ENCODE data around the gene NRDE2.

Gene NRDE2

GRCh38 chr14:90299408-90299807 is 32.3 kb downstream of the NRDE2 start:
- no peak for DNase-seq (ENCODE audit: low spot score)

DNA sequence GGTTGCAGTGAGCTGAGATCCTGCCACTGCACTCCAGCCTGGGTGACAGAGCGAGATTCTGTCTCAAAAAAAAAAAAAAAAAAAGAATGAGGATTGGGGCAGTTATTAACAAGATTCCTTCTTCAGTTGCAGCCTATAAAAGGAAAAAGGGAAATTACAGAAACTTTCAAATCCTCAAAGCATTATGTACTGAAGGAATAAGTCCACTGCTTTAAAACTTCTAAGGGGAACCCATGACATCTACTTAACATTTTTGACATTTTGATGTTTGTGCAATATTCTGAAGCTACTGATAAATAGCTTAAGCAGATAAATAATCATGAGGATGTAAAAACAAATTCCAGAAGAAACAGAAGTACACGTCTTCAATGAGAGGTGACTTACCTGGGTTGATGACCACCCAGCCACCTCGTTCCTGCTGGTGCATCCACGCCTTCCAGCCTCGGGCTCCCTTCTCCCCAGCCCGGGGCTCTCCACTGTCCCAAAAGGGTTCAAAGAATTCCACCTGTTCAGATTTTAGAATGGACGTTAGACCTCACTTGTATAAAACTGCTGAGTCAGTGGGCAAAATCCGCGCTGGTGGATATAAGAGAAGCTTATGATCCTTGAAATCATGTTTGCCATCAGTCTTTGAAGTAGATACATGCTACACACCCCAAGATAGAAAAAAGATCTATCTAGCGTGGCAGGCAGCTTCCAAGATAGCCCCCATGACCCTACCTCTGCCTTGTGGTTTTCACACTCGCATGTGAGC is 33.7 kb downstream of the NRDE2 start:
- no peak for DNase-seq (ENCODE audit: low spot score)

- no peak for DNase-seq (ENCODE audit: low spot score)
Measured at GRCh38 chr14:90296641-90297040, 35.1 kb downstream of the NRDE2 start.

DNA sequence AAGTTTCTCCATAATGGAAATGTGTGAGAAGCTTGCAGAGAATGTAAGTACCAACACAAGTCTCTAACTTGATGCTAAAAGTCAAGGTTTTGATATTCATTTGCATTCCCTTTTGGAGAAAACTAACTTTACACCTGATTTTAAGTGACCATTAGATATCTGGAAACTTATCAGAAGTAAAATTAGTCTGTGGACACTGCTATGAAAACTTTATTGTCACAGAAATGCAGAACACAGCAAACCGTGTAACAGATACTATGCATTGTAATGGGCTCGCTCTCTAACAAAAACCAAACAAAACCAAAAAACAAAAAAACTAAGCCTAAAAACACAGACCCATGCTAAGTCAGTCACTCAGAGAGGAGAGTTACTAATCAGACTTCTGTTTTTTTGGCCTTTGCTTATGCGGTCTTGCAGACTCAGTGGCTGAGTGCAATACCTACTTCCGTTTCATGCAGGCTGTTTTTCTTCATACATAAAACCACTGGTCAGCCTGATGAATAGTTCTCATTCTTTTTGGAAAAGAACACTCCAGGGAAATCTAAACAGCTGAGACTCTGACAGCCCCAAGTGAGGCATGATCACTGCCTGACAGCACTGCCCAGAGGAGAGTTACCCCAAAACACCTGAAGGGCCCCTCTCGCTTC is 35.7 kb downstream of the NRDE2 start:
- DNase-seq (ENCODE audit: low spot score): no peak

- no peak for DNase-seq (ENCODE audit: low spot score)
Measured at GRCh38 chr14:90294872-90295271, 36.9 kb downstream of the NRDE2 start.

GRCh38 chr14:90293766-90294730 is 37.7 kb downstream of the NRDE2 start:
- DNase-seq (ENCODE audit: low spot score): no peak

- DNase-seq (ENCODE audit: low spot score): no peak
Measured at GRCh38 chr14:90291699-90292098, 40.0 kb downstream of the NRDE2 start.

DNA sequence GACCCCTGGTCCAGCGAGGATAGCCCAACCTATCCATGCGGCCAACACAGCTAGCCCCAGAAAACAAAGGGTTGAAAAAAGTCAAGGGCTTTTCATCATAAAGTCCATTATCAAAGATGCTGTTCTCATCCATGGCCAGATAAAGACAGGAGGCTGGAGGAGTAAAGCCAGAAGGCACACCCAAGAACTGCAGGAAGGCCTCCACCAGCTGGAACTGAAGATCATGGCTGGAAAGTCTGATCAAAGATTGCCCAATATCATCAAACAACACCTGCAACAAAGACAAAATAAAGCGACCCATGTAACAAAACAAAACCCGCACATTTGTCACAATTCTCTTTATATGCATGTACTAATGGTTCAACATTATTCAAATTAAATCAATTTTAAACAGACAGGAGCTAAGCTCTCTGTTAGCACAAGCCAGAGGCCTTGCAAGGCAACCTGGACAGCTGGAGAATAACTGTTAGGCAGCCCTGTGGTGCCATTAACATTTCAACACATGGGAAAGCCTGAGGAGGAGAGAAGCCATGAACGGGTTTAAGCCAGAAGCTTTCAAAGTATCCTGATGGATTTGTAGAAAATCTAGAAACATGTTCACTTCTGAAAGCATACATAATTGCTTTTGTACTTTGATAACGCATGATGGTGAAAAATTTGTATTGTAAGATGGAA is 41.3 kb downstream of the NRDE2 start:
- DNase-seq (ENCODE audit: low spot score): no peak

GRCh38 chr14:90288651-90289355 is 42.9 kb downstream of the NRDE2 start:
- DNase-seq (ENCODE audit: low spot score): no peak

DNA sequence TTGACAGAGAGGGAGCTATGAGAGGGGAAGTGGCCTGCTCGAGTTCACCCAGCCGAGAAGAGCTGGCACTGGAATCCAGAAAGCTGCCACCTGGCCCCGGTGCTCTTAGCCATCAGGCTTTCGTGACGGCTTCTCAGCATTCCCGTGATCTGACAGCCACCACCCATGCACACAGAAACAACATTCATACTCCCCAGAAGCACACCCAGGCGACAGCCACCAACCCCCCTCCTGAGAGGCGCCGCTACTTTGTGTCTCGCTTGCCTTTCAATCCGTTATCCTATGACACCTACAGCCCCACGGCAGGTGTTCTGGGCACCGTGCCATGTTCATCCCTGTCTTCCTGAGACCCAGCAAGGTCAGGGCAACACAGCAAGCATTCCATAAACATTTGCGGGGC is 44.0 kb downstream of the NRDE2 start:
- no peak for DNase-seq (ENCODE audit: low spot score)

DNA sequence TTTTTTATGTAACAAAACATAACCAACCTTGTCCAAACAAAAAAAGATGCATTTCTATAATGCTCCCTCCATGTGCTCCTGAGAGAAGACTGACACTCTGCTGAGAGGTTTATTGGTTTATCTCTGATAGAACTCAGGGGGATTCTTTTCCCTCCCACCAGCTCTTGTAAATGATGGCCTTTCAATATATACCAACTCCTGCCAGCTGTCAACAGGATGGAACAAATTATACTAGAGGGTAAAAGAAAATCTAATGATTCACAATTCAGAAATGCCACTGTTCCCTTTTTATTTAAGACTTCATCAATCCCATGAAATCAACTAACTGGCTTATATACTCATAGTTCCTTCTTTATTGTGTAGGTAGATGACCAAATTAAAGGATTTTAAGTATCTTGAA is 50.0 kb downstream of the NRDE2 start:
- no peak for DNase-seq (ENCODE audit: low spot score)

DNA sequence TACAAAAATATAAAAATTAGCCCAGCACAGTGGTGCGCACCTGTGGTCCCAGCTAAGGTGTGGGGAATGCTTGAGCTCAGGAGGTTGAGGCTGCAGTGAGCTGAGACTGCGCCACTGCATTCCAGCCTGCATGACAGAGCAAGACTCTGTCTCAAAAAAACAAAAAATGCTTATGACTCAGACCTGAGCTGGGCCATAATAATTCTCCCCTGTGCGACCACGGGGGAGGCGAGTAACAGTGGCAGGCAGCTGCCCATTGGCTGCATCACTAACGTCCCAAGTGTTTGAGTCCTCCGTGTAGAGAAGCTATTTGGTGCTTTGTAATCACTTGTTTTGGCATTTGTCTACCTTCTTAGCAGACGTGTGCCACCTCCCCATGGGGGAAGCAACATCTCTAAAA is 50.5 kb downstream of the NRDE2 start:
- no peak for DNase-seq (ENCODE audit: low spot score)

GRCh38 chr14:90280096-90280495 is 51.6 kb downstream of the NRDE2 start:
- DNase-seq (ENCODE audit: low spot score): no peak

DNA sequence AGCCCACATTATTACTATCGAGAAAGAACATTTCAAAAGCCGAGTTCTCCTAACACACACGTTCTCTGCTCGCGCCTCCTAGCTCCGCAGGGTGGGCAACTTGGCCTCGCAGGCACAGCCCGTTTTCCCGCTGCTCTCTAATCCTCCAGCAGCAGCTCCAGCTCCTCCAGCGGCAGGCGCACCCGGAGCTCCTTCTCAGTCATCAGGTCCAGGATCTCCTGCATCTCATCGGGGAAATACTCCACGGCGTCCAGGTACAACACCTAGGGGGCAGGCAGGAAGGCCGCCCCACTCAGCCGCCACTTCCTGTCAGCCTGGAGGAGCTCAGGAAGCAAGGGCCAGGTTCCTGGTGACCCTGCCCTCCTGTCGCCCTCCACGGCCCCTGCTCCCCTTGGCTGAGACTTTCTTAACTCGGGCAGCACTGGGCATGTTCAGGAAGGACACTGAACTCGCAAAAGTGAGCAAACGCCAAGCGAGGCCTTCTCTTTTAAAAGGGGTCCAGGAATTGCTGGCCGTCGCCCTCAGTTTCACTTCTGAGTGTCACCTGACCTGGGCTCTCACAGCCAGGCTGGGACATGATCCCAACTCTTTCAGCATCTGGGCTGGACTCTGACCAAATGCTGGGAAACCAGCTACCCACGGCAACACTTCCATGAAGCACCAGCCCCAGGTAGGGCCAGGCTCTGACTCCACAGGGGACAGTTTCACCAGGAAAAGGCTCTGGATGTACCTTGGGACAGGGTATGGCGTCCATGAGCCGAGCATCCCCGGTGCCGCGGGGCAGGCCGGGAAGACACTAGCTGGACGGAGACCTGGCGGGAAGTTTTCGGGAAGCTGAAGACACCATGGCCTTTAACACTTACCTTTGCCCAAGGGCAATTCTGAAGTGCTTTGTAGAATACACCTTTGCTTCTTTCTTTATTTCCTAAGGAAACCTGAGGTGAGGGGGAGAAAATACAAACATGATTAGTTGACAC is 53.3 kb downstream of the NRDE2 start:
- no peak for DNase-seq (ENCODE audit: low spot score)

GRCh38 chr14:90277581-90278198 is 54.1 kb downstream of the NRDE2 start:
- DNase-seq (ENCODE audit: low spot score): no peak

GRCh38 chr14:90276646-90277367 is 54.9 kb downstream of the NRDE2 start:
- DNase-seq (ENCODE audit: low spot score): peak; percentile 53

- no peak for DNase-seq (ENCODE audit: low spot score)
Measured at GRCh38 chr14:90275820-90276219, 55.9 kb downstream of the NRDE2 start.

DNA sequence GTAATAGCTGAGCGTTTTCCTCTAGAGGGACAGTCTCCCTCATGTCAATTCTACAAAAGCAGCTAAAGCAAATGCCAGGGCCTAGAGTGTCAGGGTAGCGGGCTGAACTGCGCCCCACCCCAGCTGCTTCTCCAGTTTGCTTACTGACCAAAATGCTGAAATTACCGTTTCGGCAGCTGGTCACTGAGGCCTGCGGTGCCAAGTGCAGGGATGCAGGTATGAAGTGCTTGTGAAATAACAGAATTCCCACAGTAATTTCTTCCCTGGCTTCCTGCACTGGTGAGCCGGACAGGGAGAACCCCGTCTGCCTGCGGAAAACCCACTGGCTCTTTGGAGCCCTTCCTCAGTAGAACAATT is 56.3 kb downstream of the NRDE2 start:
- no peak for DNase-seq (ENCODE audit: low spot score)

GRCh38 chr14:90274808-90275457 is 56.8 kb downstream of the NRDE2 start:
- DNase-seq (ENCODE audit: low spot score): no peak
